ENCODE measurements around the gene SF1. TPM values are rescaled to one million over a fixed set of nuclear protein-coding genes. Genes with fewer than 3 reads are reported as not detected.

Gene SF1
- total and polyA plus RNA-seq, 2 of the 8 experiments (the other 6 are each of a cell fraction or from before 2014, with no cell fraction given): 72.7 to 353 TPM

GRCh38 chr11:64747961-64748665 lies 30.2 kb downstream of the SF1 start:
- Histone ChIP-seq H2AK5ac (ENCODE audit: low read depth, low read length) (no peak overlapping the region), H4K5ac (ENCODE audit: insufficient read length, low read depth, low read length) (no peak overlapping the region), H3K4me3 (ENCODE audit: extremely low read depth in 1 of 4, insufficient read depth in 2 of 4, low read depth in 3 of 4, low read length in 4 of 4) (no peak overlapping the region), H3K36me3 (ENCODE audit: control insufficient read depth in 2 of 4, insufficient read depth in 4 of 4, low read length in 3 of 4) (no peaks in the 10 kb centered on the region; a peak in 1 of 8 replicates), H3K27ac (ENCODE audit: low read depth, low read length) (no peak overlapping the region), H2BK5ac (ENCODE audit: low read depth, low read length) (no peak overlapping the region), H2BK20ac (ENCODE audit: low read length) (no peak overlapping the region), H3K23me2 (ENCODE audit: low read depth, low read length) (peaks cover 19% of the 10 kb centered on the region; the same call in 1 of the 2 replicates), H3K4ac (replicated peaks; ENCODE audit: insufficient read length, low read depth, low read length) (no peak overlapping the region), H4K91ac (replicated peaks; ENCODE audit: insufficient read length, low read length) (no peak overlapping the region), H3K27me3 (replicated peaks in 1 of 4; ENCODE audit: control insufficient read depth in 3 of 4, extremely low read depth in 1 of 4, insufficient read depth in 3 of 4, low read length in 3 of 4) (peaks cover 0 to 13% (median 9%) of the 10 kb centered on the region in 4 experiments; a peak in 5 of 7 replicates), H3K18ac (ENCODE audit: extremely low read depth, low read length) (no peak overlapping the region), H3K23ac (ENCODE audit: insufficient read length) (no peak overlapping the region), H2BK15ac (ENCODE audit: low read length) (no peak overlapping the region), H2BK12ac (ENCODE audit: low read depth, low read length) (no peak overlapping the region), H2BK120ac (replicated peaks; ENCODE audit: low read depth, low read length) (no peak overlapping the region), H3K79me1 (ENCODE audit: low read depth, low read length) (no peaks in the 10 kb centered on the region), H3K79me2 (ENCODE audit: control insufficient read depth in 1 of 2, insufficient read depth in 2 of 2, low read length in 2 of 2) (no peaks in the 10 kb centered on the region), H3K4me2 (ENCODE audit: insufficient read depth in 1 of 2, low read depth in 2 of 2, low read length in 2 of 2) (no peak overlapping the region), H4K8ac (ENCODE audit: extremely low read depth, insufficient read depth, low read length) (no peak overlapping the region), H3K4me1 (replicated peaks in 1 of 4; ENCODE audit: control insufficient read depth in 3 of 4, insufficient read depth in 4 of 4, low read length in 3 of 4) (peaks cover 0 to 11% (median 8%) of the 10 kb centered on the region in 4 experiments; a peak in 5 of 7 replicates), H3K9ac (replicated peaks in 1 of 4; ENCODE audit: extremely low read depth in 1 of 4, low read depth in 3 of 4, low read length in 3 of 4) (no peak overlapping the region), H3K56ac (replicated peaks; ENCODE audit: insufficient read length, low read depth, low read length) (no peak overlapping the region), H3K14ac (ENCODE audit: insufficient read length) (no peak overlapping the region), H3K9me3 (ENCODE audit: insufficient read depth in 2 of 2, low read depth in 1 of 2, low read length in 1 of 2) (no peaks in the 10 kb centered on the region), H2AFZ (ENCODE audit: low read length) (no peak overlapping the region), H4K20me1 (replicated peaks in 1 of 2; ENCODE audit: control insufficient read depth in 1 of 2, insufficient read depth in 2 of 2, low read length in 2 of 2) (no peaks in the 10 kb centered on the region)
- TF ChIP-seq KDM4A (IDR thresholded peaks at IDR 0.05; ENCODE audit: low read depth, low read length, severe bottlenecking): no peak
- POLR2A ChIA-PET (ENCODE audit: partially characterized antibody): interaction anchor here (1.8 to 42.9 kb wide), 2 partner anchors 11 to 18 kb away, joined by 8 to 1087 read pairs; partner anchors contain the start of genes PYGM and SF1
- CTCF ChIA-PET (ENCODE audit: partially characterized antibody): interaction anchor here (0.6 to 23.7 kb wide), 7 partner anchors 12 to 400 kb away, joined by 3 to 376 read pairs (median 4); partner anchors contain the start of gene PYGM
- DNase-seq (ENCODE audit: low read depth in 1 of 2, low spot score in 2 of 2) (no peak), FAIRE-seq (no peak)
- WGBS, 2 experiments (ENCODE audit: extremely low coverage in 1 of 2, insufficient coverage in 1 of 2, insufficient read length in 1 of 2, insufficient replicate concordance in 2 of 2, low coverage in 1 of 2, low lambda C conversion rate in 2 of 2, missing lambda C conversion rate in 1 of 2): 95% methylated on average over 15 of the region's 15 CpGs; no CpG with 5 or more reads in 1 of the 2 experiments

All from H1 (cell line).